ENCODE data around the gene IRF7. TPM values are rescaled to one million over a fixed set of nuclear protein-coding genes. Genes with fewer than 3 reads are reported as not detected.

Gene IRF7
- total and polyA plus RNA-seq, 9 of the 15 experiments (the other 6 are each of a cell fraction or from before 2014, with no cell fraction given): 0.27 to 7.6 (median 1.8) TPM

DNA sequence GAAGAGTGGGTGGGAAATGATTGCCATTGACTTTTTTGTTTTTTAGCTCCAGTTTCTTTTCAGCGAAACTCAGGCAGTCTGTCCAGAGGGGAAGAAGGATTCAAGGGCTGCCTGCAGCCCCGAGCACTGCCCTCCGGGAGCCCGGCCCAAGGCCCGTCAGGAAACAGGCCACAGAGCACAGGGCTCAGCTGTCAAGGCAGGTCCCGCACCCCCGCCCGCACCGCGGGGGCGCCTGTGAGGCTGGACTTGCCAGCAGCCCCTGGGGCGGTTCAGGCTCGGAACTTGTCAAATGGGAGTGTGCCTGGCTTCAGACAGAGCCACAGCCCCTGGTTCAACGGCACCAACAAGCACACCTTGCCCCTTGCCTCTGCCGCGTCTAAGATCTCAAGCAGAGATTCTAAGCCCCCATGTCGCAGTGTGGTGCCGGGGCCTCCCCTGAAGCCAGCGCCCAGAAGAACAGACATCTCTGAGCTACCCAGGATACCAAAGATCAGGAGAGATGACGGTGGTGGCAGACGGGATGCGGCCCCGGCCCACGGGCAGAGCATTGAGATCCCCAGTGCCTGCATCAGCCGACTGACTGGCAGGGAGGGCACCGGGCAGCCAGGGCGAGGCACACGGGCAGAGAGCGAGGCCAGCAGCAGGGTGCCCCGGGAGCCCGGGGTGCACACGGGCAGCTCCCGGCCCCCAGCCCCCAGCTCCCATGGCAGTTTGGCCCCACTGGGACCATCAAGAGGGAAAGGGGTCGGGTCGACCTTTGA is 8.6 kb downstream of the IRF7 start:
- in situ Hi-C loops (cut with MboI): no loop called here
- BruUV-seq (replicated peaks): no TSS peak
- no peaks in the 10 kb centered on the region for H3K9me3 ChIP-seq (replicated peaks; ENCODE audit: control insufficient read depth, insufficient read depth, low read depth, low read length)
- H3K36me3 ChIP-seq (ENCODE audit: control insufficient read depth, insufficient read depth, low read length): peaks cover 98% of the 10 kb centered on the region
- H3K79me2 ChIP-seq (ENCODE audit: control insufficient read depth, insufficient read depth, low read length): no peaks in the 10 kb centered on the region
- ChIA-PET POLR2A (interaction anchor here (0.6 to 0.7 kb wide), 3 partner anchors 24 to 1227 kb away, joined by 3 read pairs; no protein-coding TSS in a partner anchor), CTCF (ENCODE audit: low intra/inter-chr PET ratio) (no interaction called here)
- H3K27me3 ChIP-seq (ENCODE audit: control insufficient read depth in 2 of 2, insufficient read depth in 2 of 2, low read length in 2 of 2): no peaks in the 10 kb centered on the region
- TF ChIP-seq POLR2G (IDR thresholded peaks at IDR 0.05; ENCODE audit: low read depth, low read length) (peak; percentile 30), PYGO2 (tag; IDR thresholded peaks at IDR 0.05) (no peak)
- no peak for DNase-seq (ENCODE audit: extremely low read depth in 1 of 4, low spot score in 3 of 4)
- no peak overlapping the region for H3K4me2 ChIP-seq (ENCODE audit: insufficient read depth, low read length)
- H2AFZ ChIP-seq (ENCODE audit: low read depth, low read length): no peak overlapping the region
- H3K9me1 ChIP-seq (ENCODE audit: control insufficient read depth, insufficient read depth, low read length): no peaks in the 10 kb centered on the region
- H3K4me1 ChIP-seq (replicated peaks in 1 of 2; ENCODE audit: control insufficient read depth in 2 of 2, insufficient read depth in 2 of 2, low read length in 2 of 2): peaks cover 0 to 34% of the 10 kb centered on the region in 2 experiments; a peak in 1 of 5 replicates
- H3K4me3 ChIP-seq: no peak overlapping the region
- ATAC-seq: no peak
- no peak overlapping the region for H3K27ac ChIP-seq (ENCODE audit: extremely low read depth, low read depth, low read length)
- peaks cover 6% of the 10 kb centered on the region; the same call in 1 of the 2 replicates for H4K20me1 ChIP-seq (replicated peaks; ENCODE audit: control insufficient read depth, insufficient read depth, low read length)
- no peak for FAIRE-seq
- intact Hi-C loops (cut with micrococcal nuclease): no loop called here
- no peak overlapping the region; a peak in 1 of 4 replicates for H3K9ac ChIP-seq (ENCODE audit: insufficient read depth in 1 of 2, low read depth in 2 of 2, low read length in 2 of 2)
- 97% methylated on average over 31 of the region's 35 CpGs for WGBS (ENCODE audit: insufficient coverage, low coverage, missing lambda C conversion rate)

DNA sequence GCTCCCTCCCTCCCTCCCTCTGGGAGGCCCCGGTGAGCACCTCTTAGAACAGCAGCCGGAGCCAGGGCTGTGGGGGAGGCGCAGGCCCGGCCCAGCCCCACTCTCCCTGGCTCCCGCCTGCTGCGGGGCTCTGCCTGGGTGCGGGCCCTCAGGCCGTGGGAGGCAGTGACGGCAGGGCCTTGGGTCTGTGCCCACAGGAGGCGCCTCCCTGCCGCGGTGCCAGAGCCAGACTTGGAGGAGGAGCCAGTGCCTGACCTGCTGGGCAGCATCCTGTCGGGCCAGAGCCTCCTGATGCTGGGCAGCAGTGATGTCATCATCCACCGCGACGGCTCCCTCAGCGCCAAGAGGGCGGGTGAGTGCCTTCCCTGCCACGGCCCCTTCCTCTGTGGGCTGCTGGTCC is 9.5 kb downstream of the IRF7 start:
- WGBS (ENCODE audit: insufficient coverage, low coverage, missing lambda C conversion rate): 88% methylated on average over 12 of the region's 19 CpGs
- TF ChIP-seq ZNF316 (IDR thresholded peaks at IDR 0.05) (no peak), KLF16 (IDR thresholded peaks at IDR 0.05) (no peak), NFIX (CRISPR knock-in tag; IDR thresholded peaks at IDR 0.05; ENCODE audit: low read depth) (no peak), HCFC1 (IDR thresholded peaks at IDR 0.05; ENCODE audit: low read depth, low read length) (no peak), ZNF121 (CRISPR knock-in tag; conservative IDR thresholded peaks at IDR 0.05) (no peak), FIP1L1 (IDR thresholded peaks at IDR 0.05; ENCODE audit: low read depth, low read length, poor library complexity, severe bottlenecking) (no peak)
- TF ChIP-seq, protein P1, sequence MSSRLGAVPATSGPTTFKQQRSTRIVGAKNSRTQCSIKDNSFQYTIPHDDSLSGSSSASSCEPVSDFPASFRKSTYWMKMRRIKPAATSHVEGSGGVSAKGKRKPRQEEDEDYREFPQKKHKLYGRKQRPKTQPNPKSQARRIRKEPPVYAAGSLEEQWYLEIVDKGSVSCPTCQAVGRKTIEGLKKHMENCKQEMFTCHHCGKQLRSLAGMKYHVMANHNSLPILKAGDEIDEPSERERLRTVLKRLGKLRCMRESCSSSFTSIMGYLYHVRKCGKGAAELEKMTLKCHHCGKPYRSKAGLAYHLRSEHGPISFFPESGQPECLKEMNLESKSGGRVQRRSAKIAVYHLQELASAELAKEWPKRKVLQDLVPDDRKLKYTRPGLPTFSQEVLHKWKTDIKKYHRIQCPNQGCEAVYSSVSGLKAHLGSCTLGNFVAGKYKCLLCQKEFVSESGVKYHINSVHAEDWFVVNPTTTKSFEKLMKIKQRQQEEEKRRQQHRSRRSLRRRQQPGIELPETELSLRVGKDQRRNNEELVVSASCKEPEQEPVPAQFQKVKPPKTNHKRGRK (tag; IDR thresholded peaks at IDR 0.05): no peak
- TF ChIP-seq, protein P2, sequence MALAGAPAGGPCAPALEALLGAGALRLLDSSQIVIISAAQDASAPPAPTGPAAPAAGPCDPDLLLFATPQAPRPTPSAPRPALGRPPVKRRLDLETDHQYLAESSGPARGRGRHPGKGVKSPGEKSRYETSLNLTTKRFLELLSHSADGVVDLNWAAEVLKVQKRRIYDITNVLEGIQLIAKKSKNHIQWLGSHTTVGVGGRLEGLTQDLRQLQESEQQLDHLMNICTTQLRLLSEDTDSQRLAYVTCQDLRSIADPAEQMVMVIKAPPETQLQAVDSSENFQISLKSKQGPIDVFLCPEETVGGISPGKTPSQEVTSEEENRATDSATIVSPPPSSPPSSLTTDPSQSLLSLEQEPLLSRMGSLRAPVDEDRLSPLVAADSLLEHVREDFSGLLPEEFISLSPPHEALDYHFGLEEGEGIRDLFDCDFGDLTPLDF (CRISPR knock-in tag; IDR thresholded peaks at IDR 0.05): no peak
- TF ChIP-seq, protein P3, sequence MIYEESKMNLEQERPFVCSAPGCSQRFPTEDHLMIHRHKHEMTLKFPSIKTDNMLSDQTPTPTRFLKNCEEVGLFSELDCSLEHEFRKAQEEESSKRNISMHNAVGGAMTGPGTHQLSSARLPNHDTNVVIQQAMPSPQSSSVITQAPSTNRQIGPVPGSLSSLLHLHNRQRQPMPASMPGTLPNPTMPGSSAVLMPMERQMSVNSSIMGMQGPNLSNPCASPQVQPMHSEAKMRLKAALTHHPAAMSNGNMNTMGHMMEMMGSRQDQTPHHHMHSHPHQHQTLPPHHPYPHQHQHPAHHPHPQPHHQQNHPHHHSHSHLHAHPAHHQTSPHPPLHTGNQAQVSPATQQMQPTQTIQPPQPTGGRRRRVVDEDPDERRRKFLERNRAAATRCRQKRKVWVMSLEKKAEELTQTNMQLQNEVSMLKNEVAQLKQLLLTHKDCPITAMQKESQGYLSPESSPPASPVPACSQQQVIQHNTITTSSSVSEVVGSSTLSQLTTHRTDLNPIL (CRISPR knock-in tag; IDR thresholded peaks at IDR 0.05): no peak

More for the DNA sequence above, 9.5 kb downstream of the IRF7 start:
- in situ Hi-C loops (cut with MboI): no loop called here
- peaks cover 98% of the 10 kb centered on the region for H3K36me3 ChIP-seq (ENCODE audit: control insufficient read depth, insufficient read depth, low read length)
- DNase-seq (ENCODE audit: extremely low read depth in 1 of 4, low spot score in 3 of 4) (no peak), FAIRE-seq (no peak), ATAC-seq (no peak)
- no TSS peak for BruUV-seq (replicated peaks)
- ChIA-PET CTCF (ENCODE audit: low intra/inter-chr PET ratio) (no interaction called here), POLR2A (no interaction called here)
- H3K27ac ChIP-seq (ENCODE audit: extremely low read depth, low read depth, low read length): no peak overlapping the region
- no peaks in the 10 kb centered on the region for H3K9me3 ChIP-seq (replicated peaks; ENCODE audit: control insufficient read depth, insufficient read depth, low read depth, low read length)
- H3K4me1 ChIP-seq (replicated peaks in 1 of 2; ENCODE audit: control insufficient read depth in 2 of 2, insufficient read depth in 2 of 2, low read length in 2 of 2): peaks cover 0 to 27% of the 10 kb centered on the region in 2 experiments; a peak in 1 of 5 replicates
- H3K9me1 ChIP-seq (ENCODE audit: control insufficient read depth, insufficient read depth, low read length): no peaks in the 10 kb centered on the region
- intact Hi-C loops (cut with micrococcal nuclease): no loop called here
- no peak overlapping the region for H3K9ac ChIP-seq (ENCODE audit: insufficient read depth in 1 of 2, low read depth in 2 of 2, low read length in 2 of 2)
- H3K79me2 ChIP-seq (ENCODE audit: control insufficient read depth, insufficient read depth, low read length): no peaks in the 10 kb centered on the region
- no peaks in the 10 kb centered on the region for H3K27me3 ChIP-seq (ENCODE audit: control insufficient read depth in 2 of 2, insufficient read depth in 2 of 2, low read length in 2 of 2)
- 0 out of 2 replicates have a peak, but pooled peaks cover 4% of the 10 kb centered on the region for H4K20me1 ChIP-seq (replicated peaks; ENCODE audit: control insufficient read depth, insufficient read depth, low read length)
- no peak overlapping the region for H2AFZ ChIP-seq (ENCODE audit: low read depth, low read length)
- H3K4me2 ChIP-seq (ENCODE audit: insufficient read depth, low read length): no peak overlapping the region
- H3K4me3 ChIP-seq: no peak overlapping the region
